Measurements from ENCODE around the gene CNTN4. TPM values are rescaled to one million over a fixed set of nuclear protein-coding genes. Genes with fewer than 3 reads are reported as not detected.

The CNTN4 gene
- total RNA-seq, 1 donor from 2014 or later: 16.5 TPM

DNA sequence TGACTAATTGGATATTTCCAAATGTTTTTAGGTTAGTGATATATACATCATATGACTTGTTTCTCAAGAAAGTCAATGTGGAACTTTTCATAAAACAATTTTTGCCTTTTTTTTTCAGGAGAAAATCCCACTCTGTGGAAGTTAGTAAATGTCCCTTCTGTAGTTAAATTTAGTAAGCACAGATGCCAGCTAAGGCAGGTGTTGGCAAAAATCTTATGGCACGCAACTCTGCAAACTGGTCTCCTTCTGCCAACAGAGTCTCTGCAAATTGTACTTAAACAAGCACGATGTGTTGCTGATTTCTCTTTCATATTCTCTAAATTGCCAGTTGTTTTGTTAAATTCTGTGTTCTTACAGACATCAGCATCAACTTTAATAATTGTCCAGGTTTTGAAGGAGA is 777.7 kb downstream of the CNTN4 start:
- TF ChIP-seq, protein P1, sequence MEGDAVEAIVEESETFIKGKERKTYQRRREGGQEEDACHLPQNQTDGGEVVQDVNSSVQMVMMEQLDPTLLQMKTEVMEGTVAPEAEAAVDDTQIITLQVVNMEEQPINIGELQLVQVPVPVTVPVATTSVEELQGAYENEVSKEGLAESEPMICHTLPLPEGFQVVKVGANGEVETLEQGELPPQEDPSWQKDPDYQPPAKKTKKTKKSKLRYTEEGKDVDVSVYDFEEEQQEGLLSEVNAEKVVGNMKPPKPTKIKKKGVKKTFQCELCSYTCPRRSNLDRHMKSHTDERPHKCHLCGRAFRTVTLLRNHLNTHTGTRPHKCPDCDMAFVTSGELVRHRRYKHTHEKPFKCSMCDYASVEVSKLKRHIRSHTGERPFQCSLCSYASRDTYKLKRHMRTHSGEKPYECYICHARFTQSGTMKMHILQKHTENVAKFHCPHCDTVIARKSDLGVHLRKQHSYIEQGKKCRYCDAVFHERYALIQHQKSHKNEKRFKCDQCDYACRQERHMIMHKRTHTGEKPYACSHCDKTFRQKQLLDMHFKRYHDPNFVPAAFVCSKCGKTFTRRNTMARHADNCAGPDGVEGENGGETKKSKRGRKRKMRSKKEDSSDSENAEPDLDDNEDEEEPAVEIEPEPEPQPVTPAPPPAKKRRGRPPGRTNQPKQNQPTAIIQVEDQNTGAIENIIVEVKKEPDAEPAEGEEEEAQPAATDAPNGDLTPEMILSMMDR (IDR thresholded peaks at IDR 0.05; ENCODE audit: insufficient read depth, low read length, poor library complexity, severe bottlenecking): no peak
- no peaks in the 10 kb centered on the region for H3K36me3 ChIP-seq (ENCODE audit: control insufficient read depth, insufficient read depth, low read length)
- no peak overlapping the region for H3K4me3 ChIP-seq (ENCODE audit: low read depth, low read length)
- H3K27me3 ChIP-seq (ENCODE audit: control insufficient read depth, insufficient read depth, low read length): no peaks in the 10 kb centered on the region
- DNase-seq (ENCODE audit: low read depth): no peak

DNA sequence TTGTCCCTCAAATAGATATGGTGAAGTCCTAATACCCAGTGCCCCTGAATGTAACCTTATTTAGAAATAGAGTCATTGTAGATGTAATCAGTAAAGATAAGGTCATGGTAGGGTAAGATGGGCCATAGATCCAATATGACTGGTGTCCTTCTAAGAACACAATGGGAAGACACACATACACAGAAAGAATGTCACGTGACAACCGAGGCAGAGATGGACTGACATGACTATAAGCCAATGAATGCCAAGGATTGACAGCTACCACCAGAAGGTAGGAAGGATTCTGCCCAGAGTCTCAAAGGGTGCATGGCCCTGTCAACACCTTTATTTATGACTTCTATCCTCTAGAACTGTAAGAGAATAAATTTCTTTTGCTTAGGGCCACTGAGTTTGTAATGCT is 780.4 kb downstream of the CNTN4 start:
- H3K4me3 ChIP-seq (ENCODE audit: low read depth, low read length): no peak overlapping the region
- TF ChIP-seq, protein P1 (IDR thresholded peaks at IDR 0.05; ENCODE audit: insufficient read depth, low read length, poor library complexity, severe bottlenecking): no peak
- H3K36me3 ChIP-seq (ENCODE audit: control insufficient read depth, insufficient read depth, low read length): no peaks in the 10 kb centered on the region
- no peaks in the 10 kb centered on the region for H3K27me3 ChIP-seq (ENCODE audit: control insufficient read depth, insufficient read depth, low read length)
- no peak for DNase-seq (ENCODE audit: low read depth)

DNA sequence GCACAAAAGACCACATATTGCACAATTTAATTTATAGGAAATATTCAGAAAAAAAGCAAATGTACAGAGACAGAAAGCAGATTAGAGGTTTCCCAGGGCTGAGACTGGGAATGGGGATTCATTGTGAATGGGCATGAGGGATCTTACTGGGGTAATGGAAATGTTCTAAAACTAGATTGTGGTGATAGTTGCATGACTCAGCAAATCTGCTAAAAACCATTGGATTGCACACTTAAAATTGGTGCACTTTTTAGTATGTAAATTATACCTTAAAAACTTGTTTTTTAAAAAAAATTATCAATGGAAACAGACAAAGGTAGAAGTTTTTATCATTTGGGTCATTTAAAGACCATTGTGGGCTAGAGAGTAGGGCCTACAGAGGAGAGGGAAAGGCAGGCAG is 780.9 kb downstream of the CNTN4 start:
- DNase-seq (ENCODE audit: low read depth): no peak
- Histone ChIP-seq H3K27me3 (ENCODE audit: control insufficient read depth, insufficient read depth, low read length) (no peaks in the 10 kb centered on the region), H3K36me3 (ENCODE audit: control insufficient read depth, insufficient read depth, low read length) (no peaks in the 10 kb centered on the region), H3K4me3 (ENCODE audit: low read depth, low read length) (no peak overlapping the region)
- TF ChIP-seq, protein P1 (IDR thresholded peaks at IDR 0.05; ENCODE audit: insufficient read depth, low read length, poor library complexity, severe bottlenecking): no peak

DNA sequence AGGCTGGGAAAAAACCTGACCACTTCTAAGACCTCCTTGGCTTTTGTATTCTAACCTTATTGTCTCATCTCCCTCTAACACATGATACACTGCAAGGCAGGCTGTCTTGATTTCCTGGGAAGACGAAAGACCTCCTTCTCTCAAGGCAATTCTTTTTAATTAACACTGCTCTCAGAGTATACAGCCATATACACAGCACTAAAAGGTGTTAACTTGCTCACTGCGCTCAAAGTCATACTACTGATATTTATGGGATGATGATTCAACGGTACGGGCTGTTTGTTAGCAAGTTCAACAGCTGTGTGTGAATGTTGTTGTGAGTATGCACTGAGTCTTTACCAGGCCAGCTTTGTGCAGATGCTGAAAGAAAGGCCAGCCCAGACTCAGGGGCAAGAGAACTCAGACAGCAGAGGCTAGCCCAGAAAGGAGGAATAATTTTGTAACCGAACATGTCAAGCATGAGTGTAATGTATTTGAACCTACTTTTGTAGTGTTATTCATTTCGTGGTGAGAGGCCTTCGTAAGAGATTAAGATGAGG is 781.6 kb downstream of the CNTN4 start:
- TF ChIP-seq, protein P1 (IDR thresholded peaks at IDR 0.05; ENCODE audit: insufficient read depth, low read length, poor library complexity, severe bottlenecking): no peak
- H3K27me3 ChIP-seq (ENCODE audit: control insufficient read depth, insufficient read depth, low read length): no peaks in the 10 kb centered on the region
- no peaks in the 10 kb centered on the region for H3K36me3 ChIP-seq (ENCODE audit: control insufficient read depth, insufficient read depth, low read length)
- no peak for DNase-seq (ENCODE audit: low read depth)
- H3K4me3 ChIP-seq (ENCODE audit: low read depth, low read length): no peak overlapping the region

DNA sequence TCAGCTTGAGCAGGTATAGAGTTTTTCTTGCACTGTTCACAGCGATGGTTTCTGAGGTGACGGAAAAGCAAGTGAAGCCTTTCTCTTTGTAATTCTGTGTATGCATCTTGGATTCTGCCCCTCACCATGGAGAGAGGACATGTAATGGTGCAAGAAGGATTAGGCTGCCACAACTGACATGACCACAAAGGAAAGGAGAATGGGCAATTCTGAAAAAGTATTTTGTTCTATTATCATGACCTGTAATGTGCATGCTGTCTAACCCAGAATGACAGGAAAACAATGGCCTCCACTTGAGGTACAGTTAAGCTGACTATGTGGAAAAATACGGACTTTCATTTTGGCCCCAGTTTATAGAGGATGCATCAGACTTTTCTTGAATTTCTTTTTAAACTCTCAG is 784.6 kb downstream of the CNTN4 start:
- no peak overlapping the region for H3K4me3 ChIP-seq (ENCODE audit: low read depth, low read length)
- H3K36me3 ChIP-seq (ENCODE audit: control insufficient read depth, insufficient read depth, low read length): no peaks in the 10 kb centered on the region
- TF ChIP-seq, protein P1 (IDR thresholded peaks at IDR 0.05; ENCODE audit: insufficient read depth, low read length, poor library complexity, severe bottlenecking): no peak
- DNase-seq (ENCODE audit: low read depth): no peak
- H3K27me3 ChIP-seq (ENCODE audit: control insufficient read depth, insufficient read depth, low read length): no peaks in the 10 kb centered on the region

DNA sequence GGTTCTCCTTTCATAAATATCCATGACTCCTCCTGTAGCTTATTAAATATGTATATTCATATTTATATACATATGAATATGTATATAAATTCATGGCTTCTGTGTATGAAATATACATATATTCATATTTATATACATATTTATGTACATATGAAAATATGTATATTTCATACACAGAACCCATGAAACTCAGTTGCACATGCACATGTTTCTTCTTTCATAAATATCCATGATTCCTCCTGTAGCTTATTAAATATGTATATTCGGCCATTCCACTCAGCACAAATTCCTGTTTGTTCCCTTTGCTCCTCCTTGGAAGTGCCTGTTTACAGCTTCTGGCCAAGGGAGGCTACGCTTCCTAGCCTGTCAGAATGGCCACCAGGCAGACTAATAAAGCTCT is 789.9 kb downstream of the CNTN4 start:
- H3K27me3 ChIP-seq (ENCODE audit: control insufficient read depth, insufficient read depth, low read length): no peaks in the 10 kb centered on the region
- TF ChIP-seq, protein P1 (IDR thresholded peaks at IDR 0.05; ENCODE audit: insufficient read depth, low read length, poor library complexity, severe bottlenecking): no peak

More for the DNA sequence above, 789.9 kb downstream of the CNTN4 start:
- DNase-seq (ENCODE audit: low read depth): no peak
- Histone ChIP-seq H3K36me3 (ENCODE audit: control insufficient read depth, insufficient read depth, low read length) (no peaks in the 10 kb centered on the region), H3K4me3 (ENCODE audit: low read depth, low read length) (no peak overlapping the region)

Data from kidney epithelial cell (primary cell).